H1 (cell line): ENCODE results near the gene TOP2A. TPM values are rescaled to one million over a fixed set of nuclear protein-coding genes. Genes with fewer than 3 reads are reported as not detected.

ENCODE experiments used
- CTCF ChIA-PET: fragments of 300-600 bp; sonication (Branson Sonifier 250); formaldehyde crosslinking; loops from one replicate; lab custom pipeline; 2021; ENCODE audit not compliant: partially characterized antibody; lab: Charles Lee
- POLR2A ChIA-PET: fragments of 300-600 bp; sonication (Branson Sonifier 250); formaldehyde crosslinking; loops from one replicate; lab custom pipeline; 2021; ENCODE audit warnings: inconsistent platforms; ENCODE audit not compliant: partially characterized antibody; lab: Charles Lee
- DNase-seq, 2 experiments: peaks; one replicate each; pipeline versions ENCODE4 v3.0.0 to v3.0.0-alpha.2; 2010 to 2022; ENCODE audit warnings: low spot score in 2 of 2, low read depth in 1 of 2, mixed read lengths in 1 of 2
- FAIRE-seq: peaks from 2 replicates; lab custom pipeline; 2011; peaks lifted over from hg19 to GRCh38; lab: Jason Lieb, UNC
- H2AFZ ChIP-seq: 2 replicates; pipeline ENCODE4 v1.8.1; 2012; ENCODE audit warnings: low read length, inconsistent platforms
- H2AK5ac ChIP-seq: 2 replicates; pipeline ENCODE4 v1.6.1; 2013; ENCODE audit warnings: low read depth, low read length
- H2BK120ac ChIP-seq: replicated peaks from 2 replicates; pipeline ENCODE3; 2013; ENCODE audit warnings: low read depth, low read length, inconsistent platforms
- H2BK12ac ChIP-seq: 2 replicates; pipeline ENCODE4 v1.6.1; 2013; ENCODE audit warnings: low read depth, low read length
- H2BK15ac ChIP-seq: 2 replicates; pipeline ENCODE4 v1.6.1; 2013; ENCODE audit warnings: low read length
- H2BK20ac ChIP-seq: 2 replicates; pipeline ENCODE4 v1.6.1; 2013; ENCODE audit warnings: low read length
- H2BK5ac ChIP-seq: 2 replicates; pipeline ENCODE4 v1.6.1; 2013; ENCODE audit warnings: low read depth, low read length
- H3K14ac ChIP-seq: 2 replicates; pipeline ENCODE4 v1.6.1; 2013; ENCODE audit warnings: inconsistent platforms; ENCODE audit not compliant: insufficient read length
- H3K18ac ChIP-seq: 2 replicates; pipeline ENCODE4 v1.6.1; 2013; ENCODE audit warnings: low read length; ENCODE audit errors: extremely low read depth
- H3K23ac ChIP-seq: 2 replicates; pipeline ENCODE4 v1.6.1; 2013; ENCODE audit warnings: inconsistent platforms; ENCODE audit not compliant: insufficient read length
- H3K23me2 ChIP-seq: 2 replicates; pipeline ENCODE4 v1.6.1; 2013; ENCODE audit warnings: low read depth, low read length
- H3K27ac ChIP-seq: 2 replicates; pipeline ENCODE4 v1.6.1; 2011; ENCODE audit warnings: low read depth, low read length, inconsistent platforms
- H3K27me3 ChIP-seq, 4 experiments: replicated peaks in 1 of 4; 1 replicate in 1 of 4; 2 replicates in 3 of 4; pipeline versions ENCODE4 v1.6.1 to v1.8.1; 2011 to 2013; ENCODE audit warnings: low read length in 3 of 4, mild to moderate bottlenecking in 3 of 4, inconsistent platforms in 2 of 4, mixed read lengths in 2 of 4, moderate library complexity in 1 of 4; ENCODE audit not compliant: control insufficient read depth in 3 of 4, insufficient read depth in 3 of 4; ENCODE audit errors: extremely low read depth in 1 of 4
- H3K36me3 ChIP-seq, 4 experiments: 2 replicates each; pipeline versions ENCODE4 v1.6.1 to v1.8.1; 2011 to 2013; ENCODE audit warnings: mild to moderate bottlenecking in 4 of 4, low read length in 3 of 4, moderate library complexity in 2 of 4, control low read depth in 1 of 4, inconsistent platforms in 1 of 4; ENCODE audit not compliant: insufficient read depth in 4 of 4, control insufficient read depth in 2 of 4
- H3K4ac ChIP-seq: replicated peaks from 2 replicates; pipeline ENCODE3; 2013; ENCODE audit warnings: low read length, low read depth, mixed read lengths, inconsistent platforms; ENCODE audit not compliant: insufficient read length
- H3K4me1 ChIP-seq, 4 experiments: replicated peaks in 1 of 4; 1 replicate in 1 of 4; 2 replicates in 3 of 4; pipeline versions ENCODE4 v1.6.1 to v1.8.1; 2011 to 2013; ENCODE audit warnings: low read length in 3 of 4, inconsistent platforms in 2 of 4, mixed read lengths in 1 of 4; ENCODE audit not compliant: insufficient read depth in 4 of 4, control insufficient read depth in 3 of 4
- H3K4me2 ChIP-seq, 2 experiments: 2 replicates each; pipeline versions ENCODE4 v1.6.1 to v1.8.1; 2011 to 2013; ENCODE audit warnings: low read depth in 2 of 2, low read length in 2 of 2, control low read depth in 1 of 2, inconsistent platforms in 1 of 2, mild to moderate bottlenecking in 1 of 2; ENCODE audit not compliant: insufficient read depth in 1 of 2
- H3K4me3 ChIP-seq, 4 experiments: fragments of 200-600, 300-600 bp in 1 of 4; sonication (generic), shearing (Covaris generic), sonication (Bioruptor Twin) in 1 of 4; 2 replicates each; pipeline versions ENCODE4 v1.5.1 to v1.8.1; 2011 to 2016; ENCODE audit warnings: low read length in 4 of 4, low read depth in 3 of 4, control low read depth in 2 of 4, inconsistent platforms in 2 of 4, mild to moderate bottlenecking in 2 of 4, mixed read lengths in 1 of 4, moderate library complexity in 1 of 4; ENCODE audit not compliant: insufficient read depth in 2 of 4; ENCODE audit errors: extremely low read depth in 1 of 4
- H3K56ac ChIP-seq: replicated peaks from 2 replicates; pipeline ENCODE3; 2013; ENCODE audit warnings: low read depth, mild to moderate bottlenecking, mixed read lengths, low read length, inconsistent platforms; ENCODE audit not compliant: insufficient read length
- H3K79me1 ChIP-seq: 2 replicates; pipeline ENCODE4 v1.6.1; 2013; ENCODE audit warnings: low read depth, low read length, control low read depth
- H3K79me2 ChIP-seq, 2 experiments: 2 replicates each; pipeline versions ENCODE4 v1.6.1 to v1.8.1; 2012 to 2013; ENCODE audit warnings: low read length in 2 of 2, mild to moderate bottlenecking in 2 of 2, inconsistent platforms in 1 of 2; ENCODE audit not compliant: insufficient read depth in 2 of 2, control insufficient read depth in 1 of 2
- H3K9ac ChIP-seq, 4 experiments: replicated peaks in 1 of 4; 1 replicate in 1 of 4; 2 replicates in 3 of 4; pipeline versions ENCODE4 v1.6.1 to v1.8.1; 2011 to 2013; ENCODE audit warnings: low read depth in 3 of 4, low read length in 3 of 4, control low read depth in 2 of 4, mild to moderate bottlenecking in 2 of 4, moderate library complexity in 2 of 4, inconsistent platforms in 1 of 4; ENCODE audit errors: extremely low read depth in 1 of 4
- H3K9me3 ChIP-seq, 2 experiments: 2 replicates each; pipeline versions ENCODE4 v1.6.1 to v1.8.1; 2012 to 2013; ENCODE audit warnings: mild to moderate bottlenecking in 2 of 2, moderate library complexity in 2 of 2, control low read depth in 1 of 2, inconsistent platforms in 1 of 2, low read depth in 1 of 2, low read length in 1 of 2, mixed read lengths in 1 of 2; ENCODE audit not compliant: insufficient read depth in 2 of 2
- H4K20me1 ChIP-seq, 2 experiments: replicated peaks in 1 of 2; 2 replicates each; pipeline versions ENCODE3 to v1.8.1; 2011 to 2013; ENCODE audit warnings: inconsistent platforms in 2 of 2, low read length in 2 of 2, mild to moderate bottlenecking in 1 of 2; ENCODE audit not compliant: insufficient read depth in 2 of 2, control insufficient read depth in 1 of 2
- H4K5ac ChIP-seq: 2 replicates; pipeline ENCODE4 v1.6.1; 2013; ENCODE audit warnings: low read length, low read depth, mixed read lengths, inconsistent platforms; ENCODE audit not compliant: insufficient read length
- H4K8ac ChIP-seq: 2 replicates; pipeline ENCODE4 v1.8.0; 2013; ENCODE audit warnings: mild to moderate bottlenecking, moderate library complexity, low read length, inconsistent platforms; ENCODE audit not compliant: insufficient read depth; ENCODE audit errors: extremely low read depth
- H4K91ac ChIP-seq: replicated peaks from 2 replicates; pipeline ENCODE3; 2013; ENCODE audit warnings: low read length, mixed read lengths, inconsistent platforms; ENCODE audit not compliant: insufficient read length
- CBX8 ChIP-seq: fragments of 300-800, 300-1000 bp; sonication (generic); IDR thresholded peaks from 2 replicates; pipeline ENCODE4 v1.7.1; 2016; ENCODE audit warnings: low read depth, low read length, borderline replicate concordance
- CEBPB ChIP-seq: IDR thresholded peaks from 2 replicates; pipeline ENCODE4 v1.6.1; 2012; ENCODE audit warnings: low read depth, low read length
- CREB1 ChIP-seq: IDR thresholded peaks from 2 replicates; pipeline ENCODE4 v1.6.1; 2012; ENCODE audit warnings: inconsistent platforms
- FOSL1 ChIP-seq: IDR thresholded peaks from 2 replicates; pipeline ENCODE4 v1.6.1; 2011; ENCODE audit warnings: mild to moderate bottlenecking, low read depth, low read length, moderate library complexity; ENCODE audit not compliant: insufficient read depth
- HDAC2 ChIP-seq, 2 experiments: fragments of 300-600 bp in 1 of 2; sonication (generic) in 1 of 2; IDR thresholded peaks; 2 replicates each; pipeline ENCODE4 v1.6.1; 2011 to 2012; ENCODE audit warnings: low read depth in 2 of 2, low read length in 2 of 2, mild to moderate bottlenecking in 2 of 2, moderate library complexity in 2 of 2, borderline replicate concordance in 1 of 2, inconsistent platforms in 1 of 2
- HDAC6 ChIP-seq: IDR thresholded peaks from one replicate; pipeline ENCODE4 v1.7.1; 2012; ENCODE audit warnings: low read depth, mild to moderate bottlenecking, inconsistent platforms, low read length, moderate library complexity
- NANOG ChIP-seq: IDR thresholded peaks from 2 replicates; pipeline ENCODE4 v1.6.1; 2011; ENCODE audit warnings: low read length, low read depth, mild to moderate bottlenecking, inconsistent platforms; ENCODE audit not compliant: insufficient read depth, poor library complexity, severe bottlenecking
- SIN3A ChIP-seq, 2 experiments: IDR thresholded peaks in 1 of 2; conservative IDR thresholded peaks in 1 of 2; 2 replicates each; pipeline ENCODE4 v1.6.1; 2011 to 2012; ENCODE audit warnings: low read length in 2 of 2, improper control_type of control experiment in 1 of 2, low read depth in 1 of 2, mild to moderate bottlenecking in 1 of 2
- SUZ12 ChIP-seq: fragments of 200-600 bp; sonication (generic); IDR thresholded peaks from 2 replicates; pipeline ENCODE4 v1.6.1; 2012; ENCODE audit warnings: mild to moderate bottlenecking, inconsistent platforms, low read length, moderate library complexity, mixed read lengths
- TBP ChIP-seq: IDR thresholded peaks from 2 replicates; pipeline ENCODE4 v1.6.1; 2011; ENCODE audit warnings: low read depth, low read length, improper control_type of control experiment
- TEAD4 ChIP-seq: IDR thresholded peaks from 2 replicates; pipeline ENCODE4 v1.6.1; 2012; ENCODE audit warnings: low read depth, low read length, inconsistent platforms, mixed read lengths
- YY1 ChIP-seq: IDR thresholded peaks from 2 replicates; pipeline ENCODE4 v1.6.1; 2011; ENCODE audit warnings: low read depth, mild to moderate bottlenecking, low read length
- WGBS, 2 experiments: shearing (Covaris generic) in 1 of 2; methylation state at CpG; one replicate each; pipeline versions ENCODE4 v1.1.6 to v1.1.7; 2013 to 2015; ENCODE audit warnings: low lambda C conversion rate in 2 of 2, mixed read lengths in 2 of 2, inconsistent platforms in 1 of 2, low coverage in 1 of 2, missing lambda C conversion rate in 1 of 2; ENCODE audit not compliant: insufficient replicate concordance in 2 of 2, insufficient coverage in 1 of 2, insufficient read length in 1 of 2; ENCODE audit errors: extremely low coverage in 1 of 2, missing lambda C conversion rate in 1 of 2; 5-methylcytosine and 5-hydroxymethylcytosine counted together
- polyA plus RNA-seq, 7 experiments: library from polyadenylated mRNA; depleted of rRNA in 3 of 7; stranded (reverse) in 5 of 7; unstranded in 2 of 7; fragments of >200 nt in 5 of 7; fragments of 200-250 nt in 2 of 7; gene quantifications; 1 replicate in 5 of 7; 2 replicates in 1 of 7; 4 replicates in 1 of 7; pipeline versions ENCODE4 v1.2.1 to v1.2.3, GENCODE V29; 2011 to 2013; ENCODE audit warnings: missing spikeins in 2 of 7, mixed read lengths in 2 of 7
- total RNA-seq: library from RNA; stranded (reverse); fragmentation: NEBNext Ultra II Directional; extraction: Animal tissue kit (Norgen Biotek cat#: 25700); gene quantifications from 2 replicates; pipeline ENCODE4 v1.2.1, GENCODE V29; 2021

TOP2A gene
- total and polyA plus RNA-seq, 2 of the 8 experiments (the other 6 are each of a cell fraction or from before 2014, with no cell fraction given): 83.1 to 291 TPM

GRCh38 chr17:40346765-40347158 is 70.9 kb downstream of the TOP2A start:
- H3K4me3 ChIP-seq: peak overlapping the region in 3 of 4 experiments; percentile 14 to 43 (median 23); a peak in 3 of 8 replicates
- peaks cover 5% of the 10 kb centered on the region; the same call in 1 of the 2 replicates for H3K79me1 ChIP-seq
- peak overlapping the region; percentile 96; the same call in 1 of the 2 replicates for H2BK12ac ChIP-seq
- H3K27ac ChIP-seq: no peak overlapping the region
- H4K20me1 ChIP-seq: peaks cover 37 to 57% of the 10 kb centered on the region in 2 experiments
- H3K4ac ChIP-seq: no peak overlapping the region
- H3K14ac ChIP-seq: no peak overlapping the region
- no peaks in the 10 kb centered on the region for H3K9me3 ChIP-seq
- peaks cover 22% of the 10 kb centered on the region; the same call in 1 of the 2 replicates for H3K23me2 ChIP-seq
- ChIA-PET CTCF (interaction anchor here (1.1 to 30.8 kb wide), 4 partner anchors 10 to 191 kb away, joined by 3 to 1198 read pairs (median 38); partner anchors contain the start of gene RARA), POLR2A (interaction anchor here (0.6 to 27.8 kb wide), 5 partner anchors 16 to 95 kb away, joined by 3 to 570 read pairs (median 6); partner anchors contain the start of genes CDC6 and RARA)
- H3K79me2 ChIP-seq: no peaks in the 10 kb centered on the region; a peak in 1 of 4 replicates
- no peak overlapping the region for H4K5ac ChIP-seq
- H3K18ac ChIP-seq: peak overlapping the region; percentile 75
- H3K56ac ChIP-seq: no peak overlapping the region
- no peak overlapping the region for H2AFZ ChIP-seq
- peaks cover 21 to 72% (median 55%) of the 10 kb centered on the region in 4 experiments for H3K4me1 ChIP-seq
- peak overlapping the region; percentile 91 for H2AK5ac ChIP-seq
- peak overlapping the region; percentile 55; the same call in 1 of the 2 replicates for H2BK20ac ChIP-seq
- no peak overlapping the region for H4K8ac ChIP-seq
- peak overlapping the region; percentile 85 for H4K91ac ChIP-seq
- FAIRE-seq: no peak
- peak overlapping the region; percentile 81; the same call in 1 of the 2 replicates for H2BK5ac ChIP-seq
- 27% methylated on average over 1 of the region's 1 CpG; no CpG with 5 or more reads in 1 of the 2 experiments for WGBS, 2 experiments
- DNase-seq: no peak
- H3K36me3 ChIP-seq: no peaks in the 10 kb centered on the region; a peak in 1 of 8 replicates
- H2BK15ac ChIP-seq: peak overlapping the region; percentile 65; the same call in 1 of the 2 replicates
- H3K9ac ChIP-seq: peak overlapping the region in 2 of 4 experiments; percentile 20 to 38; a peak in 2 of 7 replicates
- peaks cover 19 to 75% (median 60%) of the 10 kb centered on the region in 4 experiments for H3K27me3 ChIP-seq
- no peak overlapping the region for H3K23ac ChIP-seq
- H3K4me2 ChIP-seq: peak overlapping the region; percentile 77 to 87
- H2BK120ac ChIP-seq: no peak overlapping the region
- TF ChIP-seq FOSL1: no peak
- no peak for TF ChIP-seq YY1
- no peak for TF ChIP-seq TEAD4
- TF ChIP-seq CEBPB: no peak
- no peak for TF ChIP-seq HDAC2 (IDR thresholded peaks at IDR 0.05; ENCODE audit: borderline replicate concordance in 1 of 2, low read depth in 2 of 2, low read length in 2 of 2)
- TF ChIP-seq NANOG: no peak
- TF ChIP-seq TBP: no peak
- no peak for TF ChIP-seq CREB1
- TF ChIP-seq SUZ12: no peak
- no peak for TF ChIP-seq CBX8
- no peak for TF ChIP-seq SIN3A (conservative IDR thresholded peaks at IDR 0.05 in 1 of 2, IDR thresholded peaks at IDR 0.05 in 1 of 2; ENCODE audit: low read depth in 1 of 2, low read length in 2 of 2)
- TF ChIP-seq HDAC6: no peak
